Right kidney (tissue), 1 donor: Measurements from ENCODE around the gene NF1.
"Not testable (repeated sequence)": the region's sequence is repeated elsewhere in the genome, so short reads cannot be mapped to it uniquely, and the experiment has no call there.

Experiments
- DNase-seq: peaks from one replicate; pipeline ENCODE4 v3.0.0-alpha.2; 2016

The NF1 gene

GRCh38 chr17:31178951-31179350 lies 84.2 kb downstream of the NF1 start:
- not testable (repeated sequence) for DNase-seq

GRCh38 chr17:31195305-31195704 lies 100.5 kb downstream of the NF1 start:
- DNase-seq, result no peak

GRCh38 chr17:31198026-31198425 lies 103.2 kb downstream of the NF1 start:
- no peak for DNase-seq

GRCh38 chr17:31198666-31199065 lies 103.9 kb downstream of the NF1 start:
- not testable (repeated sequence) for DNase-seq

- no peak for DNase-seq
Observed at GRCh38 chr17:31200287-31200686, 105.5 kb downstream of the NF1 start.

GRCh38 chr17:31202968-31203367 lies 108.2 kb downstream of the NF1 start:
- no peak for DNase-seq

GRCh38 chr17:31211352-31212012 lies 116.7 kb downstream of the NF1 start:
- no peak for DNase-seq

- peak; percentile 10 for DNase-seq
Observed at GRCh38 chr17:31216031-31216751, 121.4 kb downstream of the NF1 start.

- no peak for DNase-seq
Observed at GRCh38 chr17:31224366-31224765, 129.6 kb downstream of the NF1 start.

- no peak for DNase-seq
Observed at GRCh38 chr17:31225831-31226230, 131.1 kb downstream of the NF1 start.

GRCh38 chr17:31226373-31226772 lies 131.6 kb downstream of the NF1 start:
- no peak for DNase-seq

GRCh38 chr17:31226950-31227349 lies 132.2 kb downstream of the NF1 start:
- DNase-seq, result no peak

GRCh38 chr17:31231852-31232251 lies 137.1 kb downstream of the NF1 start:
- no peak for DNase-seq

- DNase-seq, result no peak
Observed at GRCh38 chr17:31235110-31235509, 140.3 kb downstream of the NF1 start.

- DNase-seq, result no peak
Observed at GRCh38 chr17:31236137-31236536, 141.4 kb downstream of the NF1 start.

GRCh38 chr17:31236712-31237111 lies 141.9 kb downstream of the NF1 start:
- DNase-seq, result no peak

GRCh38 chr17:31241116-31241515 lies 146.3 kb downstream of the NF1 start:
- no peak for DNase-seq

- no peak for DNase-seq
Observed at GRCh38 chr17:31248986-31249834, 154.4 kb downstream of the NF1 start.

GRCh38 chr17:31249835-31250141 lies 155.0 kb downstream of the NF1 start:
- DNase-seq, result no peak

GRCh38 chr17:31250229-31250628 lies 155.5 kb downstream of the NF1 start:
- no peak for DNase-seq

GRCh38 chr17:31251105-31251969 lies 156.6 kb downstream of the NF1 start:
- DNase-seq, result no peak

GRCh38 chr17:31251970-31252328 lies 157.2 kb downstream of the NF1 start:
- no peak for DNase-seq

- DNase-seq, result no peak
Observed at GRCh38 chr17:31252741-31253140, 158.0 kb downstream of the NF1 start.
